NT2/D1 (cell line): ENCODE data around the gene MAD1L1.

Experiments
- SUZ12 ChIP-seq: IDR thresholded peaks from 2 replicates; pipeline ENCODE4 v1.6.1; 2011; ENCODE audit not compliant: insufficient read length, insufficient read depth; ENCODE audit errors: extremely low read depth
- YY1 ChIP-seq: IDR thresholded peaks from 2 replicates; pipeline ENCODE4 v1.6.1; 2011; ENCODE audit not compliant: insufficient read length, insufficient read depth
- ZNF274 ChIP-seq: IDR thresholded peaks from 2 replicates; pipeline ENCODE4 v1.6.1; 2011; ENCODE audit warnings: mild to moderate bottlenecking, low read depth, low read length

DNA sequence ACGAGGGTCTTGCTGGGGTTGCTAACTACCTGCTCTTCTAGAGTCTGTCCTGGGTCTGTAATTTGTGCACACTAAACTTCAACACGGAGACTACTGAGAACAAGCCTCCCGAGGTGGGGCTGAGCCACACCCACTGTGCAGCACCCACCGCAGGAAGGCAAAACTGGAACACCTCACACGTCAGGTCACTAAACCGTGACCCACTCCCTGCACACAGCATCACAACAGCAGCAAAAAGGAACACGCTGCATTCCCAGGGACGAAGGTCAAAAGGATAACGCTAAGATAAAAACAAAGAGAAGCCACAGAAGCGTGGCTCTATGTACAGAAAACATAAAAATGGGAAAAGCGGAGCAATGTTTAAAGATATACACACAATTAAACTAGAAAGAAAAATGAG, 170.1 kb downstream of the MAD1L1 start:
- TF ChIP-seq ZNF274 (no peak), SUZ12 (no peak), YY1 (no peak)
